Motor neuron (in vitro differentiated cells): ENCODE data around the gene WIZ. TPM values are rescaled to one million over a fixed set of nuclear protein-coding genes. Genes with fewer than 3 reads are reported as not detected.
"Not testable (repeated sequence)": the region's sequence is repeated elsewhere in the genome, so short reads cannot be mapped to it uniquely, and the experiment has no call there.

Experiments used
- ATAC-seq, 8 experiments: fragments of 200-7000 bp; cut with Tn5 transposase; replicated peaks in 6 of 8; 2 replicates each; pipeline ENCODE4 v1.8.0; 2021; ENCODE audit warnings: mild to moderate bottlenecking in 8 of 8, moderate library complexity in 8 of 8
- H3K27ac ChIP-seq, 2 donors: fragments of 250-450 bp; sonication (Bioruptor Pico); 2 replicates each; pipeline ENCODE4 v1.9.0; 2021; ENCODE audit warnings: antibody characterized with exemption in 2 of 2, mild to moderate bottlenecking in 2 of 2, moderate library complexity in 1 of 2
- H3K4me1 ChIP-seq, 2 donors: fragments of 250-450 bp; sonication (Bioruptor Pico); replicated peaks in 1 of 2; 2 replicates each; pipeline ENCODE4 v1.6.1; 2021; ENCODE audit warnings: antibody characterized with exemption in 2 of 2, mild to moderate bottlenecking in 2 of 2, moderate library complexity in 1 of 2
- H3K4me3 ChIP-seq, 5 donors: fragments of 250-450 bp; sonication (Bioruptor Pico); 2 replicates each; pipeline ENCODE4 v1.9.0; 2021; ENCODE audit warnings: antibody characterized with exemption in 5 of 5, mild to moderate bottlenecking in 5 of 5, moderate library complexity in 4 of 5
- WGBS, 10 experiments: fragments of 450-650 bp; shearing (Covaris generic); methylation state at CpG; one replicate each; pipeline ENCODE4 v1.0.0; 2022; 5-methylcytosine and 5-hydroxymethylcytosine counted together
- in situ Hi-C, 9 experiments: fragments of 400-800 bp; cut with MboI; loops; one replicate each; pipeline ENCODE4 v1.15.0; 2021; ENCODE audit warnings: low sequenced_read_pairs in 9 of 9, low pct_unique_long_range_greater_than_20kb in 2 of 9; ENCODE audit not compliant: unreplicated experiment in 9 of 9
- total RNA-seq, 8 experiments: library from RNA; unstranded; fragments of 300-600 nt; gene quantifications; 2 replicates each; pipeline versions ENCODE4 v1.2.3 to v1.2.4, GENCODE V29; 2022

The WIZ gene
- total RNA-seq, 8 experiments from 2014 or later: 10.6 to 34.4 (median 27.0) TPM

GRCh38 chr19:15399635-15400034 is 50.1 kb downstream of the WIZ start:
- in situ Hi-C loops: loop anchor here in 1 of 9 experiments (25.0 kb wide), 1 partner anchor 788 kb away; the partner anchor contains the start of genes AP1M1 and FAM32A

DNA sequence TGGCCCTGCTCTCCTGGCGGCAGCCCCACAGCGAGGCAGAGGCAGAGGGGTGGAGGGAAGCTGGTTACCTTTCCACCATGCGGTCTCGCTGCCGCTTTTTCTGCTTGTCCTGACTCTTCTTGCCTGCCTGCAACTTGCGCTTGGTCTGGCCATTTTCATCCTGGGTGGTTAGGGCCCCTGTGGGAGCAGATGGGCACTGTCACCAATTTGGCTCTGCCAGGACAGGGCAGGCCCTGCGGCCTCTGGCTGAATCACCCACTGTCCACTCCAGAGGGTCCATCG is 50.6 kb downstream of the WIZ start:
- in situ Hi-C loops: no loop called here
- no peak overlapping the region for H3K4me3 ChIP-seq
- no peak for ATAC-seq
- peaks cover 2 to 3% of the 10 kb centered on the region in 2 donors for H3K4me1 ChIP-seq
- no peak overlapping the region for H3K27ac ChIP-seq
- 94 to 100% methylated on average over 1 to 6 of the region's 8 CpGs; no CpG with 5 or more reads in 8 of the 10 experiments for WGBS, 10 experiments

More at GRCh38 chr19:15399635-15400034, 50.1 kb downstream of the WIZ start:
- Histone ChIP-seq H3K4me3 (no peak overlapping the region), H3K4me1 (peaks cover 7% of the 10 kb centered on the region in 2 donors), H3K27ac (no peak overlapping the region)
- WGBS, 10 experiments: 92 to 100% (median 98%) methylated on average over 2 to 8 of the region's 14 CpGs; no CpG with 5 or more reads in 7 of the 10 experiments
- ATAC-seq: peak in 2 of 8 experiments; percentile 6 to 9

DNA sequence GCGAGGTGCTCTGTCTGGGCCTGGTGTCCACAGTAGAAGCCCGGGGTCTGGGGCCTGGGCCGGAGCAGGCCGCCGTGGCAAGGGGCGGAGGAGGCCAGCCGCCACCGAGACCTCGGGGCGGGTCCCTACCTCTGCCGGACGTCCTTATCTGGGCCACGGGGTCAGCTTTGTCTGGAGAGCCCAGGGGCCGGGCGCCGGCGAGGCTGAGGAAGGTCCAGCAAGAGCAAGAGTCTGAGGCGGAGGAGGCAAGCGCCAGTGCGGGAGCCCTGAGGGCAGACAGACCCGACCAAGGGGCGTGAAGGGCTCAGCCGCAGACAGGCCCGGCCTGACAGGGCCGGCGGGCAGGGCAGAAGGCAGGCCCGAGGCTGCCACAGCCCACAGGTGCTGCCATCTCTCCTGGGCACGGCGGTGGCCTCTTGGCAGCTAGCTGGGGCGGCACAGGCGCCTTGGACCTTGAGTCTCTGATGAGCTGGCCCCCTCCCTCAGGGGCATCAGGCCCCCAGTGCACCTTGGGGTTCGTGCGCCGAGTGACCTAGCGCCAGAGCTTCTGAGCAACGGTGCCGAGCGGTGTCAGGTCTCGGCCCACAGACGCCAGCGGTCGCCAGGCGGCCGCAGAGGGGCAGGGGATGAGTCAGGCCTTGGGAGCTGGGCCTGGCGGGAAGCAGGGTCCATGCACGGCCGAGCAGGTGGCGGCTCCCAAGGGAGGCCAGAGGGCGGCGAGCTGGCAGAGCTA is 51.1 kb downstream of the WIZ start:
- no peaks in the 10 kb centered on the region for H3K4me1 ChIP-seq
- peak in 5 of 8 experiments; percentile 14 to 38 (median 31) for ATAC-seq
- H3K27ac ChIP-seq: no peak overlapping the region
- 83 to 100% (median 91%) methylated on average over 1 to 9 of the region's 50 CpGs; no CpG with 5 or more reads in 5 of the 10 experiments for WGBS, 10 experiments
- in situ Hi-C loops: no loop called here
- H3K4me3 ChIP-seq: no peak overlapping the region

DNA sequence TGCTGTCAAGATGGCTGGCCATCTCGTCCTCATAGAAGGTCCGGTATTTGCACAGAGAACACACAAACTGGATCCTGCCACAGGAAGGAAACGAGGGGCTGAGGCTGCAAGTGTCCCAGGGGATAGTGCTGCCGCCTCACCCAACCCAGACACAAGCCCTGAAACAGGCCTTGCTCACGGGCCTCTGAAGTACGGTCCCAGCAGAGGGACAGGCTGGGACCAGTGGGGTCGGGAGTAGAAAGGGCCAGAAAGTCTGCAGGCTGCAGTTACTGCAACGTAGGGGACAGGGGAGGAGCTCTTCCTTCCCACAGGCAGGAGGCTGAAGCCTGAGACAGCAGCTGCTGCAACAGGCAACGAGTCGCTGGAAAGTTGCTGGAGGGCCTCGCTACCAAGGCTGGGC is 52.0 kb downstream of the WIZ start:
- 80 to 100% (median 100%) methylated on average over 1 to 6 of the region's 11 CpGs; no CpG with 5 or more reads in 5 of the 10 experiments for WGBS, 10 experiments
- Histone ChIP-seq H3K4me1 (no peaks in the 10 kb centered on the region), H3K27ac (no peak overlapping the region), H3K4me3 (no peak overlapping the region)
- no peak for ATAC-seq
- in situ Hi-C loops: no loop called here

- no peak overlapping the region for H3K4me3 ChIP-seq
- 80 to 100% (median 95%) methylated on average over 1 to 4 of the region's 6 CpGs; no CpG with 5 or more reads in 6 of the 10 experiments for WGBS, 10 experiments
- H3K27ac ChIP-seq: no peak overlapping the region
- in situ Hi-C loops: no loop called here
- no peak for ATAC-seq
- H3K4me1 ChIP-seq: no peaks in the 10 kb centered on the region
These were observed 52.5 kb downstream of the WIZ start for GRCh38 chr19:15397236-15397635.

GRCh38 chr19:15396436-15396835 is 53.3 kb downstream of the WIZ start:
- WGBS, 10 experiments: 90 to 100% (median 92%) methylated on average over 1 to 2 of the region's 3 CpGs; no CpG with 5 or more reads in 7 of the 10 experiments
- ATAC-seq: no peak
- in situ Hi-C loops: no loop called here
- Histone ChIP-seq H3K4me3 (no peak overlapping the region), H3K27ac (no peak overlapping the region), H3K4me1 (no peaks in the 10 kb centered on the region)

DNA sequence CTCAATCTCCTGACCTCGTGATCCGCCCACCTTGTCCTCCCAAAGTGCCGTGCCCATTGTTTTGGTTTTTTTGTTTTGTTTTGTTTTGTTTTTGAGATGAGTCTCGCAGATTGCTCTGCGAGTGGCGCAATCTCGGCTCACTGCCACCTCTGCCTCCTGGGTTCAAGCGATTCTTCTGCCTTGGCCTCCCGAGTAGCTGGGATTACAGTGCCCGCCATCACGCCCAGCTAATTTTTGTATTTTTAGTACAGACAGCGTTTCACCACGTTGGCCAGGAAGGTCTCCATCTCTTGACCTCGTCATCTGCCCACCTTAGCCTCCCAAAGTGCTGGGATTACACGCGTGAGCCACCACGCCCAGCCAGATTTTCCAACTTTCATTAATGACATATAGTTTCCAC is 54.5 kb downstream of the WIZ start:
- H3K27ac ChIP-seq, H3K4me3 ChIP-seq, ATAC-seq, H3K4me1 ChIP-seq, in situ Hi-C loops: not testable (repeated sequence)
- 80 to 100% (median 98%) methylated on average over 1 to 10 of the region's 17 CpGs; no CpG with 5 or more reads in 1 of the 10 experiments for WGBS, 10 experiments

DNA sequence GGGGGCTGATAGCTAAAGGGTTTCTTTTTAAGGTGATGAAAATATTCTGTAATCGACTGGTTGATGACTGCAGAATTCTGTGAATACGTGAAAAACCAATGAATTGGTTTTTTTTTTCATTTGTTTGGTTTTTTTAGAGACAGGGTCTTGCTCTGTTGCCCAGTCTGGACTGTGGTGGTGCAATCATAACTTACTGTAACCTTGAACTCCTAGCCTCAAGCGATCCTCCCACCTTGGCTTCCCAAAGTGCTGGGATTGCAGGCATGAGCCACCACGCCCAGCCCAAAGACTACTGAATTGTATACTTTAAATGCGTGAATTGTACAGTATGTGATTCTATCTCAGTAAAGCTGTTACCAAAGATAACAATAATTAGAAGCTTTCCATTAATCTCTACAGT is 55.3 kb downstream of the WIZ start:
- H3K27ac ChIP-seq: no peak overlapping the region
- no peaks in the 10 kb centered on the region for H3K4me1 ChIP-seq
- in situ Hi-C loops: no loop called here
- 71 to 100% (median 94%) methylated on average over 2 to 5 of the region's 5 CpGs for WGBS, 10 experiments
- ATAC-seq: no peak
- H3K4me3 ChIP-seq: no peak overlapping the region

- in situ Hi-C loops: no loop called here
- no peak overlapping the region for H3K27ac ChIP-seq
- H3K4me1 ChIP-seq: no peaks in the 10 kb centered on the region
- no peak overlapping the region for H3K4me3 ChIP-seq
- no peak for ATAC-seq
These were observed 55.8 kb downstream of the WIZ start for GRCh38 chr19:15393963-15394362.

DNA sequence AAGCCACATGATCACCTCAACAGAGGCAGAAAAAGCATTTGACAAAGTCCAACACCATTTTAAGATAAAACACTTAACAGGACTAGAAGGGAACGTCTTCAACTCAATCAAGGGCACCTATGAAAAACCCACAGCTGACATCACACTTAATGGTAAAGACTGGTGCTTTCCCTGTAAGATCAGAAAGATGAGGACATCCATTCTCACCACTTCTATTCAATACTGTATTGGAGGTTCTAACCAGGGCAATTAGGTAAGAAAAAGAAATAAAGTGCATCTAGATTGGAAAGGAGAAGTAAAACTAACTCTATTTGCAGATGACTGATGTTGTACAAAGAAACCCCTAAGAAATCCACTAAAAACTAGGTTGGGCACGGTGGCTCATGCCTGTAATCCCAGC is 58.9 kb downstream of the WIZ start:
- WGBS, 10 experiments: 80 to 100% (median 90%) methylated on average over 1 to 2 of the region's 2 CpGs; no CpG with 5 or more reads in 4 of the 10 experiments
- in situ Hi-C loops: no loop called here
- H3K4me3 ChIP-seq: no peak overlapping the region
- ATAC-seq: no peak
- no peaks in the 10 kb centered on the region for H3K4me1 ChIP-seq
- no peak overlapping the region for H3K27ac ChIP-seq

DNA sequence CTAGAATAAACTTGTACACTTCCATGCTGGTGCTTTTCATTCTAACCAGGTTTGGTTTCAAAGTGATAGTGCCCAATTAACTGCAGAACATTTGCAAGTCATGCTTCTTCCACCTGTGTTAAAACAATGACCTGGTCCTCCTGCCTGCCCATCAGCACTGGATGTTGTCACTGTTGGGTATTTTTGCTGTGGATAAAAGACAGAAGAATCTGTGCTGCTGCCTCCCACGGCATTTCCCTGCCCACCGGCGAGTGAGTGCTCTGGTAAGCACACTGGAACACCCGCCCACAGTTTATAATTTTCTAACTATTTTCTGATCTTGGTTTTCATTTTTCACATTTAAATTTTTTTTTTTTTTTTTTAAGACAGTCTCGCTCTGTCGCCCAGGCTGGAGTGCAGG is 67.9 kb downstream of the WIZ start:
- 65 to 100% (median 94%) methylated on average over 2 to 6 of the region's 6 CpGs for WGBS, 10 experiments
- Histone ChIP-seq H3K27ac (no peak overlapping the region), H3K4me1 (peaks cover 6 to 9% of the 10 kb centered on the region in 2 donors), H3K4me3 (no peak overlapping the region)
- in situ Hi-C loops: no loop called here
- no peak for ATAC-seq

GRCh38 chr19:15381429-15381828 is 68.3 kb downstream of the WIZ start:
- Histone ChIP-seq H3K4me1 (peaks cover 6 to 9% of the 10 kb centered on the region in 2 donors), H3K4me3 (no peak overlapping the region), H3K27ac (no peak overlapping the region)
- in situ Hi-C loops: no loop called here
- ATAC-seq: no peak
- WGBS, 10 experiments: 62 to 100% (median 91%) methylated on average over 1 to 2 of the region's 2 CpGs; no CpG with 5 or more reads in 2 of the 10 experiments

- Histone ChIP-seq H3K27ac (peak overlapping the region; percentile 55 to 88), H3K4me3 (peak overlapping the region; percentile 26 to 97 (median 86)), H3K4me1 (peaks cover 6 to 9% of the 10 kb centered on the region in 2 donors)
- ATAC-seq: peak in 7 of 8 experiments; percentile 13 to 46 (median 36)
- in situ Hi-C loops: no loop called here
- WGBS, 10 experiments: no CpG with 5 or more reads among the region's 56 CpGs
These were observed 69.6 kb downstream of the WIZ start for GRCh38 chr19:15379999-15380647.
